Endothelial cell of umbilical vein (primary cell): Measurements from ENCODE around the gene PARS2. TPM values are rescaled to one million over a fixed set of nuclear protein-coding genes. Genes with fewer than 3 reads are reported as not detected.

ENCODE experiments used
- BruUV-seq: library from RNA; stranded (reverse); fragments of 400-500 nt; replicated peaks from 2 replicates; lab custom pipeline; 2021; lab: Mats Ljungman, UMichigan
- CTCF ChIA-PET: fragments of 300-600, 350-600 bp; sonication (Branson Sonifier 250); formaldehyde crosslinking; loops from one replicate; lab custom pipeline; 2021; ENCODE audit warnings: antibody characterized with exemption, inconsistent platforms; lab: Charles Lee
- POLR2A ChIA-PET: fragments of 300-600, 350-600 bp; sonication (Branson Sonifier 250); formaldehyde crosslinking; loops from one replicate; lab custom pipeline; 2021; ENCODE audit warnings: antibody characterized with exemption, inconsistent platforms; lab: Charles Lee
- DNase-seq: peaks from one replicate; pipeline ENCODE4 v3.0.0-alpha.2; 2011; ENCODE audit warnings: low read depth, low spot score
- FAIRE-seq: peaks from 2 replicates; lab custom pipeline; 2011; peaks lifted over from hg19 to GRCh38; lab: Jason Lieb, UNC
- H2AFZ ChIP-seq: 2 replicates; pipeline ENCODE4 v1.6.0; 2012; ENCODE audit warnings: low read depth, low read length, control low read depth, inconsistent platforms
- H3K27ac ChIP-seq: 2 replicates; pipeline ENCODE4 v1.5.1; 2011; ENCODE audit warnings: low read depth, mild to moderate bottlenecking, control low read depth, low read length, moderate library complexity; ENCODE audit not compliant: insufficient read depth
- H3K27me3 ChIP-seq, 2 experiments: 2 replicates each; pipeline versions ENCODE4 v1.6.0 to v1.6.1; 2011; ENCODE audit warnings: low read length in 2 of 2, mixed read lengths in 1 of 2; ENCODE audit not compliant: control insufficient read depth in 2 of 2, insufficient read depth in 2 of 2
- H3K36me3 ChIP-seq, 2 experiments: 2 replicates in 1 of 2; 3 replicates in 1 of 2; pipeline ENCODE4 v1.5.1; 2011; ENCODE audit warnings: low read length in 2 of 2, mild to moderate bottlenecking in 1 of 2, moderate library complexity in 1 of 2; ENCODE audit not compliant: control insufficient read depth in 2 of 2, insufficient read depth in 2 of 2; ENCODE audit errors: extremely low read depth in 1 of 2
- H3K4me1 ChIP-seq: 3 replicates; pipeline ENCODE4 v1.5.1; 2011; ENCODE audit warnings: mild to moderate bottlenecking, low read length; ENCODE audit not compliant: control insufficient read depth, insufficient read depth; ENCODE audit errors: extremely low read depth
- H3K4me2 ChIP-seq: 2 replicates; pipeline ENCODE4 v1.6.1; 2011; ENCODE audit warnings: low read length, control low read depth, mixed read lengths; ENCODE audit not compliant: insufficient read depth
- H3K4me3 ChIP-seq, 3 experiments: fragments of 200-600 bp in 1 of 3; sonication (generic), shearing (Covaris generic) in 1 of 3; replicated peaks in 1 of 3; 2 replicates each; pipeline ENCODE4 v1.5.1; 2011 to 2016; ENCODE audit warnings: control low read depth in 3 of 3, low read length in 3 of 3, mild to moderate bottlenecking in 2 of 3, inconsistent platforms in 1 of 3, low read depth in 1 of 3, moderate library complexity in 1 of 3; ENCODE audit not compliant: insufficient read depth in 1 of 3
- H3K79me2 ChIP-seq: 2 replicates; pipeline ENCODE4 v1.6.0; 2012; ENCODE audit warnings: low read length, inconsistent platforms; ENCODE audit not compliant: control insufficient read depth, insufficient read depth
- H3K9ac ChIP-seq: replicated peaks from 2 replicates; pipeline ENCODE3; 2011; ENCODE audit warnings: low read length, control low read depth; ENCODE audit not compliant: insufficient read depth; ENCODE audit errors: extremely low read depth
- H3K9me1 ChIP-seq: replicated peaks from 3 replicates; pipeline ENCODE4 v1.6.0; 2011; ENCODE audit warnings: mild to moderate bottlenecking, low read length; ENCODE audit not compliant: control insufficient read depth, insufficient read depth; ENCODE audit errors: extremely low read depth
- H3K9me3 ChIP-seq: replicated peaks from 2 replicates; pipeline ENCODE4 v1.5.1; 2012; ENCODE audit warnings: low read length, inconsistent platforms; ENCODE audit not compliant: control insufficient read depth, insufficient read depth
- H4K20me1 ChIP-seq: replicated peaks from 2 replicates; pipeline ENCODE3; 2011; ENCODE audit warnings: mild to moderate bottlenecking, low read length; ENCODE audit not compliant: control insufficient read depth, insufficient read depth; ENCODE audit errors: extremely low read depth
- CTCF ChIP-seq, 2 donors: IDR thresholded peaks; 1 replicate in 1 of 2; 2 replicates in 1 of 2; pipeline ENCODE4 v1.5.1; 2011; ENCODE audit warnings: low read length in 2 of 2, mild to moderate bottlenecking in 2 of 2, moderate library complexity in 2 of 2, control low read depth in 1 of 2, inconsistent platforms in 1 of 2, low read depth in 1 of 2; ENCODE audit not compliant: insufficient read depth in 1 of 2; ENCODE audit errors: extremely low read depth in 1 of 2
- FOS ChIP-seq: IDR thresholded peaks from 2 replicates; pipeline ENCODE4 v1.6.1; 2011; ENCODE audit warnings: mild to moderate bottlenecking, low read length, moderate library complexity, borderline replicate concordance; ENCODE audit not compliant: insufficient read depth
- GATA2 ChIP-seq: IDR thresholded peaks from 2 replicates; pipeline ENCODE4 v1.7.0; 2011; ENCODE audit warnings: low read depth, mild to moderate bottlenecking, moderate library complexity, mixed read lengths, low read length; ENCODE audit not compliant: insufficient read length, insufficient read depth
- MYC ChIP-seq: IDR thresholded peaks from one replicate; pipeline ENCODE4 v1.6.1; 2011; ENCODE audit warnings: mild to moderate bottlenecking, low read depth, low read length
- POLR2A ChIP-seq: IDR thresholded peaks from 2 replicates; pipeline ENCODE4 v1.6.1; 2012; ENCODE audit warnings: low read depth, mild to moderate bottlenecking, control low read depth, low read length
- POLR2AphosphoS5 ChIP-seq: IDR thresholded peaks from 2 replicates; pipeline ENCODE4 v1.6.1; 2012; ENCODE audit warnings: low read depth, mild to moderate bottlenecking, control low read depth, low read length, moderate library complexity; ENCODE audit not compliant: insufficient read depth
- dilution Hi-C: fragments of 300-500 bp; cut with MboI; formaldehyde crosslinking; loops from one replicate; pipeline ENCODE4 v1.15.0; 2019; ENCODE audit warnings: low sequenced_read_pairs; ENCODE audit not compliant: extremely low pct_ligation_motif_present
- intact Hi-C: fragments of 100-400 bp; cut with micrococcal nuclease; formaldehyde crosslinking; loops from one replicate; pipeline ENCODE4 v1.10.0; 2022
- polyA plus RNA-seq, 4 experiments: library from polyadenylated mRNA; depleted of rRNA in 3 of 4; stranded (reverse) in 3 of 4; unstranded in 1 of 4; fragments of >200 nt; gene quantifications; 2 replicates each; pipeline versions ENCODE4 v1.2.1 to v1.2.3, GENCODE V29; 2011 to 2012; ENCODE audit warnings: missing spikeins in 1 of 4
- total RNA-seq: library from RNA; stranded (reverse); gene quantifications from 2 replicates; pipeline ENCODE4 v1.2.3, GENCODE V29; 2021

Gene PARS2
- total and polyA plus RNA-seq, 2 donors (not counting 3 experiments of a cell fraction or from before 2014, with no cell fraction given): 2.0 to 3.8 TPM

DNA sequence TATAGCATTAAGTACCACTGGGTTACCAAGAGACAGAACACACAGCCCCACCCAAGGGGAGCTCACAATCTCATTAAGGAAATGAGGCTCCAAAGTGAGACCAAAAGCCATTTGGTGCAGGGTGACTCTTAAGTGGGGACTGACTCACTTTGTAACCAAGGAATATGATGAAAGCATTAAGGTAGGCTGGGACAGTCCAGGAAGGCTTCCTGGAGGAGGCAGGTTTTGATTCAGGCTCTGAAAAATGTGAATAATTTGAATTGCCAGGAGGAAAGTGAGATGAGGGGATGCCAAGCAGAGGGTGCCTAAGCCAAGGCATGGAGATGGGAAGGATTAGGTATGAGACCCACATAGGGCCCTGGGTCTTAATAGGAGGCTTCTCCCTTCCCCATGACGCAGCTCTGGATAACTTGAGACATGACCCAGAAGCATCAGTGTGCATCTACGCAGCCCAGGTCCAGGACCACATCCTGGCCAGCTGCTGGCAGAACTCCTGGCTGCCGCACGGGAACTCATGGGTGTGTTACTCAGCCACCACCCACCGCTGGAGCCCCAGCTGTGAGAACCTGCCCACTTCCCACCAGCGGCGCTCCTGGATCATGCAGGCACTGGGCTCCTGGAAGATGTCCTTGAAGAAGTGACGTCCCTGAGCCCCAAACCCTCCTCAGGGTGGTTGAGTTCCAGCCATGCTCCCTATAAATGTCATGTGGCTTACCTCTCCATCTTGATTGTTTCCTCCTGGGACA lies 54.6 kb downstream of the PARS2 start:
- no TSS peak for BruUV-seq
- DNase-seq (no peak), FAIRE-seq (no peak)
- Histone ChIP-seq H4K20me1 (no peaks in the 10 kb centered on the region), H3K9me1 (no peaks in the 10 kb centered on the region), H3K4me3 (no peak overlapping the region), H2AFZ (no peak overlapping the region), H3K79me2 (no peaks in the 10 kb centered on the region), H3K9me3 (no peaks in the 10 kb centered on the region), H3K27me3 (peaks cover 0 to 2% of the 10 kb centered on the region in 2 experiments), H3K36me3 (no peaks in the 10 kb centered on the region), H3K4me2 (no peak overlapping the region), H3K4me1 (no peaks in the 10 kb centered on the region), H3K27ac (no peak overlapping the region), H3K9ac (no peak overlapping the region)
- ChIA-PET POLR2A (no interaction called here), CTCF (no interaction called here)
- intact Hi-C loops (no loop called here), dilution Hi-C loops (no loop called here)
- TF ChIP-seq POLR2A (no peak), FOS (no peak), CTCF (IDR thresholded peaks at IDR 0.05; ENCODE audit: extremely low read depth in 1 of 2, insufficient read depth in 1 of 2, low read depth in 1 of 2, low read length in 2 of 2) (no peak), GATA2 (no peak), MYC (no peak), POLR2AphosphoS5 (no peak)
